ENCODE data around the gene RHOJ.

GRCh38 chr14:63287666-63288483 is 83.6 kb downstream of the RHOJ start:
- no peak for TF ChIP-seq POLR2A (conservative IDR thresholded peaks at IDR 0.05)
- no peak for TF ChIP-seq RBBP5 (IDR thresholded peaks at IDR 0.05; ENCODE audit: borderline replicate concordance, insufficient read depth, low read length, poor library complexity, severe bottlenecking)
- TF ChIP-seq NFRKB (IDR thresholded peaks at IDR 0.05; ENCODE audit: low read depth), result no peak
- TF ChIP-seq SIN3B (IDR thresholded peaks at IDR 0.05; ENCODE audit: low read depth), result no peak
- no peak for TF ChIP-seq EP300 (IDR thresholded peaks at IDR 0.05; ENCODE audit: low read length)
- TF ChIP-seq ZNF644 (tag; IDR thresholded peaks at IDR 0.05; ENCODE audit: low read depth), result no peak
- TF ChIP-seq, protein P1, sequence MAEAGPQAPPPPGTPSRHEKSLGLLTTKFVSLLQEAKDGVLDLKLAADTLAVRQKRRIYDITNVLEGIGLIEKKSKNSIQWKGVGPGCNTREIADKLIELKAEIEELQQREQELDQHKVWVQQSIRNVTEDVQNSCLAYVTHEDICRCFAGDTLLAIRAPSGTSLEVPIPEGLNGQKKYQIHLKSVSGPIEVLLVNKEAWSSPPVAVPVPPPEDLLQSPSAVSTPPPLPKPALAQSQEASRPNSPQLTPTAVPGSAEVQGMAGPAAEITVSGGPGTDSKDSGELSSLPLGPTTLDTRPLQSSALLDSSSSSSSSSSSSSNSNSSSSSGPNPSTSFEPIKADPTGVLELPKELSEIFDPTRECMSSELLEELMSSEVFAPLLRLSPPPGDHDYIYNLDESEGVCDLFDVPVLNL (CRISPR knock-in tag; IDR thresholded peaks at IDR 0.05; ENCODE audit: low read depth), result no peak
